ENCODE results near the gene FRMD1.

The FRMD1 gene

GRCh38 chr6:168058691-168059551 lies 20.1 kb downstream of the FRMD1 start:
- no peak for TF ChIP-seq CTCF (IDR thresholded peaks at IDR 0.05; ENCODE audit: control insufficient read depth, insufficient read depth, low read depth, low read length, missing control alignments)
- no peak for DNase-seq (ENCODE audit: low read depth)
- H3K4me3 ChIP-seq (ENCODE audit: control insufficient read depth, low read depth, low read length) = no peak overlapping the region

GRCh38 chr6:168057836-168058235 lies 21.2 kb downstream of the FRMD1 start:
- no peak for TF ChIP-seq CTCF (IDR thresholded peaks at IDR 0.05; ENCODE audit: control insufficient read depth, insufficient read depth, low read depth, low read length, missing control alignments)
- DNase-seq (ENCODE audit: low read depth) = no peak
- no peak overlapping the region for H3K4me3 ChIP-seq (ENCODE audit: control insufficient read depth, low read depth, low read length)

GRCh38 chr6:168056892-168057527 lies 22.0 kb downstream of the FRMD1 start:
- no peak for TF ChIP-seq CTCF (IDR thresholded peaks at IDR 0.05; ENCODE audit: control insufficient read depth, insufficient read depth, low read depth, low read length, missing control alignments)
- H3K4me3 ChIP-seq (ENCODE audit: control insufficient read depth, low read depth, low read length) = no peak overlapping the region
- no peak for DNase-seq (ENCODE audit: low read depth)

- no peak overlapping the region for H3K4me3 ChIP-seq (ENCODE audit: control insufficient read depth, low read depth, low read length)
- TF ChIP-seq CTCF (IDR thresholded peaks at IDR 0.05; ENCODE audit: control insufficient read depth, insufficient read depth, low read depth, low read length, missing control alignments) = no peak
- DNase-seq (ENCODE audit: low read depth) = no peak
Measured at GRCh38 chr6:168055696-168056489, 23.1 kb downstream of the FRMD1 start.

- DNase-seq (ENCODE audit: low read depth) = no peak
- no peak overlapping the region for H3K4me3 ChIP-seq (ENCODE audit: control insufficient read depth, low read depth, low read length)
- TF ChIP-seq CTCF (IDR thresholded peaks at IDR 0.05; ENCODE audit: control insufficient read depth, insufficient read depth, low read depth, low read length, missing control alignments) = no peak
Measured at GRCh38 chr6:168054765-168055560, 24.0 kb downstream of the FRMD1 start.
